Activated B cell treated with CpG ODN at 0.5 μM for 24 hours (primary cell): ENCODE results near the gene HDDC2. TPM values are rescaled to one million over a fixed set of nuclear protein-coding genes. Genes with fewer than 3 reads are reported as not detected.

ENCODE experiments used
- ATAC-seq: fragments of 200-7000 bp; cut with Tn5 transposase; one replicate; pipeline ENCODE4 v1.10.0; 2021; ENCODE audit warnings: low read depth, mild to moderate bottlenecking, moderate library complexity
- CTCF ChIA-PET: fragments of 350-600 bp; sonication (Branson Sonifier 250); formaldehyde crosslinking; loops from one replicate; lab custom pipeline; 2021; ENCODE audit warnings: antibody characterized with exemption; lab: Charles Lee
- POLR2A ChIA-PET: fragments of 350-600 bp; sonication (Branson Sonifier 250); formaldehyde crosslinking; loops from one replicate; lab custom pipeline; 2021; ENCODE audit warnings: antibody characterized with exemption; lab: Charles Lee
- DNase-seq: peaks from one replicate; pipeline ENCODE4 v3.0.0; 2022
- H3K27ac Mint-ChIP-seq: one replicate; pipeline ENCODE4 v1.8.0; 2020; ENCODE audit warnings: mixed read lengths
- H3K27me3 Mint-ChIP-seq: one replicate; pipeline ENCODE4 v1.8.0; 2021; ENCODE audit warnings: mixed read lengths
- H3K36me3 Mint-ChIP-seq: one replicate; pipeline ENCODE4 v1.8.0; 2021; ENCODE audit warnings: low read depth, mixed read lengths
- H3K4me1 Mint-ChIP-seq: one replicate; pipeline ENCODE4 v1.8.0; 2021; ENCODE audit warnings: mixed read lengths
- H3K4me3 Mint-ChIP-seq: one replicate; pipeline ENCODE4 v1.8.0; 2020; ENCODE audit warnings: mild to moderate bottlenecking, mixed read lengths
- H3K9me3 Mint-ChIP-seq: one replicate; pipeline ENCODE4 v1.8.0; 2020; ENCODE audit warnings: mixed read lengths
- intact Hi-C: fragments of 100-400 bp; cut with micrococcal nuclease; formaldehyde crosslinking; loops from one replicate; pipeline ENCODE4 v1.15.1; 2024
- total RNA-seq: library from RNA; stranded (reverse); gene quantifications from 2 replicates; pipeline ENCODE4 v1.2.3, GENCODE V29; 2022
- TF ChIP-seq, protein P1 (sequence below): fragments of 200-600 bp; IDR thresholded peaks from one replicate; pipeline ENCODE4 v1.8.0; 2022; ENCODE audit warnings: antibody characterized with exemption, mild to moderate bottlenecking

The HDDC2 gene
- total RNA-seq, 1 donor from 2014 or later: 55.8 TPM

DNA sequence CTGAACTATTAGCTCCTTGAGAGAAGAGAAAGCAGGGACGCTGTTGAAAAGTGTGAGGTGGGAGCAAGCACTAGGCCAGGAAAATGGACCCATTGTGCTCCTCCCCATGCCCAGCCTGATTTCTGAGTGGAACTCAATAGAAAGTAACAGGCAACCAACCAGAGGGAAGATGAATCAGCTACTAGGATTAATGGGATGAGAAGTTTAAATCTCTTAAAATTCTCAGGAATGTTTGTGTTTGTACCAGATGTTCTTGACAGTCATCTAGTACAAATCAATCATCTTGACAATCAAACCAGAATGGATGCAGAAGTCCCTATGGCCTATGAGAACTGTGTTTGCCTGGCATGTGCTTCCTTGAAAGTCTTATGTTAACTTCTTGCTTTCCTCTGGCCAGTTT is 48.9 kb downstream of the HDDC2 start:
- intact Hi-C loops: no loop called here
- no peak for DNase-seq
- Mint-ChIP-seq H3K9me3 (no peaks in the 10 kb centered on the region), H3K4me3 (no peak overlapping the region), H3K36me3 (no peaks in the 10 kb centered on the region), H3K27me3 (no peaks in the 10 kb centered on the region), H3K27ac (no peak overlapping the region), H3K4me1 (no peaks in the 10 kb centered on the region)
- no peak for ATAC-seq
- ChIA-PET CTCF (no interaction called here), POLR2A (no interaction called here)
- TF ChIP-seq, protein P1, sequence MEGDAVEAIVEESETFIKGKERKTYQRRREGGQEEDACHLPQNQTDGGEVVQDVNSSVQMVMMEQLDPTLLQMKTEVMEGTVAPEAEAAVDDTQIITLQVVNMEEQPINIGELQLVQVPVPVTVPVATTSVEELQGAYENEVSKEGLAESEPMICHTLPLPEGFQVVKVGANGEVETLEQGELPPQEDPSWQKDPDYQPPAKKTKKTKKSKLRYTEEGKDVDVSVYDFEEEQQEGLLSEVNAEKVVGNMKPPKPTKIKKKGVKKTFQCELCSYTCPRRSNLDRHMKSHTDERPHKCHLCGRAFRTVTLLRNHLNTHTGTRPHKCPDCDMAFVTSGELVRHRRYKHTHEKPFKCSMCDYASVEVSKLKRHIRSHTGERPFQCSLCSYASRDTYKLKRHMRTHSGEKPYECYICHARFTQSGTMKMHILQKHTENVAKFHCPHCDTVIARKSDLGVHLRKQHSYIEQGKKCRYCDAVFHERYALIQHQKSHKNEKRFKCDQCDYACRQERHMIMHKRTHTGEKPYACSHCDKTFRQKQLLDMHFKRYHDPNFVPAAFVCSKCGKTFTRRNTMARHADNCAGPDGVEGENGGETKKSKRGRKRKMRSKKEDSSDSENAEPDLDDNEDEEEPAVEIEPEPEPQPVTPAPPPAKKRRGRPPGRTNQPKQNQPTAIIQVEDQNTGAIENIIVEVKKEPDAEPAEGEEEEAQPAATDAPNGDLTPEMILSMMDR: no peak

DNA sequence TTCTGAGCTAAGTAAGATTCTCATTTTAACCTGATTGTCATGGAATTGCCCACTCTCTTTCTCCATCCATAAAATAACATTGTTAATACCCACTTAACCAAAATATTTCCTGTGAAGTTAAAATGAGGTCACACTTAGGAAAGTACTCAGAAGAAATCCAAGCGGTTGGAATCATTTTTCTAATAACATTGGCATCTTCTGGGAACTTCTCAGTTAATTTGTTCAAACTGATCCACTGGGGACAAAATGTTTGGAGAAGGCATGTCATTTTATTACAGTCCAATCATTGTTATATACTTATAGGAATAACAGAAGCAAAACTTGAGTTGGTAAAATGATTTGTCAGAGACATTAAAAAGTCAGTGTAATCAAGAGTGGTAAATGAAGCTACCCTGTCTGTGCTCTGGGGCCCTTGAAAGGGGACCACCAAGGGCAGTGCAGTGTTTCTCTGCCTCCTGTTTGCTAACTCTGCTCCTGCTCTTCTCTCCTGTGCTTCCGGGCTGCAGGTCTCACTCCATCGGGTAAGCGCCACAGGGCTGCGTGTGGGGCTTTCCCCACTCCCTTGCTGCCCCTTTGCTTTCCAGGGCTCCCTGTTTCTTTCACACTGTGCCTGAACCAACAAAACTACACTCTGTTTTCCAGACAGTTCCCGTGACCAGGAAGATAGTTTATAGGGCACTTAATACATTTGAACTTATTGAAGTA is 50.1 kb downstream of the HDDC2 start:
- Mint-ChIP-seq H3K27me3 (no peaks in the 10 kb centered on the region), H3K27ac (no peak overlapping the region), H3K9me3 (no peaks in the 10 kb centered on the region), H3K4me3 (no peak overlapping the region), H3K4me1 (no peaks in the 10 kb centered on the region), H3K36me3 (no peaks in the 10 kb centered on the region)
- ChIA-PET POLR2A (no interaction called here), CTCF (no interaction called here)
- DNase-seq (no peak), ATAC-seq (no peak)
- TF ChIP-seq, protein P1: no peak
- intact Hi-C loops: no loop called here

DNA sequence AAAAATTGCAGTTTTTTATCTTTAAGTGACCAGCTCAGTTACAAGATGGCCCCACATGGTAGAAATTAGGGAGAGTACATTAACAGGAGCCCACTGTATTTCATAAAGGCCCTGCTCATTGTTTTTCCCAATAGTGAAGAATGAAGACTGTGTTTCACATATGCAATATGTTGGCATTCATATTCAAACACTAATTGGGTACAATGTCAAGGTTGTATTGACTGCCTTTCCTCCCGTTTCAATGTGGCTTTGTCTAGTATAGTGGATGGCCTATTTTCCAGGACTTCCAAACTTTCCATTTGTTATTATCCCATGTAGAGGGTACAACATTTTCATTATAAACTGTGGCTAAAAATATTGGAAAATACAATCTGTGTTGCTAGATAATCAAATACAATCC is 51.3 kb downstream of the HDDC2 start:
- no peak for DNase-seq
- ChIA-PET CTCF (no interaction called here), POLR2A (no interaction called here)
- no peaks in the 10 kb centered on the region for H3K36me3 Mint-ChIP-seq
- no peak for ATAC-seq
- no peaks in the 10 kb centered on the region for H3K27me3 Mint-ChIP-seq
- H3K4me3 Mint-ChIP-seq: no peak overlapping the region
- no peaks in the 10 kb centered on the region for H3K9me3 Mint-ChIP-seq
- TF ChIP-seq, protein P1: no peak
- no peak overlapping the region for H3K27ac Mint-ChIP-seq
- intact Hi-C loops: no loop called here
- H3K4me1 Mint-ChIP-seq: no peaks in the 10 kb centered on the region

DNA sequence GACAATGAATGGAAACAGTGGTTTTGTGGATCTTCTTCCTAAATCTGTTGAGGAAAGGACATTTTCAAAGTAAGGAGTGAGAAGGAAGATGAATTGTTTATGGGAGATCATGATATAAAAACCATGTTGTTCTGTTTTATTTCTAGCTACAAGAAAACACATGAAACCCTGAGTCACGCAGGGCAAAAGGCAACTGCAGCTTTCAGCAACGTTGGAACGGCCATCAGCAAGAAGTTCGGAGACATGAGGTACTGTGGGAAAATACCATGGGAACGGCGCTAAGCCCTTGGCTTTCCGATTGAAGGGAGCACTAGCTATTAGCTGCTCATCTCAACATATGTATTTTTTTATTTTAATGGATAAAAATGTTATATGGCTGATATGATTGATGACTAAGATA is 53.6 kb downstream of the HDDC2 start:
- Mint-ChIP-seq H3K9me3 (peaks cover 4% of the 10 kb centered on the region), H3K4me3 (no peak overlapping the region), H3K27ac (no peak overlapping the region), H3K36me3 (no peaks in the 10 kb centered on the region), H3K4me1 (no peaks in the 10 kb centered on the region), H3K27me3 (no peaks in the 10 kb centered on the region)
- TF ChIP-seq, protein P1: no peak
- ChIA-PET CTCF (no interaction called here), POLR2A (no interaction called here)
- ATAC-seq (no peak), DNase-seq (no peak)
- intact Hi-C loops: no loop called here

DNA sequence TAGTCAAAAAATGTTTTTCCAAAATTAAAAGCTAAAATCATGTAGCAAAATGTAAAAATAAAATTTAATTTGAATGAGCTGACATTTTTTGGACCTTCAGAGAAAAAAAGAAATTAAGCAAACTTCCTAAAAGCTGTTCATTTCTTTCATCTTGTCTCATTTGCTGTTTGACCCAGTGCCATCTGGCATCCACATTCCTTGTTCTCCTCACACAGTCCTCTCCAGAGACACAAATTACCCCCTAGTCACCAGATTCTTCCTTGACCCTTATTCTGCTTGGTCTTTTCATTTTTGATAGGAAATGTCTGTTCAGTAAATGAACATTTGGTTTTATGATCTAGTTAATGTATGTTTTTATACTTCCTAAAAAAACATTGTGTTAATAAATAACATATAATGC is 55.2 kb downstream of the HDDC2 start:
- ChIA-PET POLR2A (no interaction called here), CTCF (no interaction called here)
- no peak overlapping the region for H3K4me3 Mint-ChIP-seq
- no peaks in the 10 kb centered on the region for H3K4me1 Mint-ChIP-seq
- ATAC-seq: no peak
- intact Hi-C loops: no loop called here
- H3K9me3 Mint-ChIP-seq: peaks cover 19% of the 10 kb centered on the region
- H3K27me3 Mint-ChIP-seq: no peaks in the 10 kb centered on the region
- DNase-seq: no peak
- TF ChIP-seq, protein P1: no peak
- no peaks in the 10 kb centered on the region for H3K36me3 Mint-ChIP-seq
- no peak overlapping the region for H3K27ac Mint-ChIP-seq
